Measurements from ENCODE around the gene MIGA2. TPM values are rescaled to one million over a fixed set of nuclear protein-coding genes. Genes with fewer than 3 reads are reported as not detected.

MIGA2 gene
- total RNA-seq, 1 donor from 2014 or later, result 27.5 TPM

DNA sequence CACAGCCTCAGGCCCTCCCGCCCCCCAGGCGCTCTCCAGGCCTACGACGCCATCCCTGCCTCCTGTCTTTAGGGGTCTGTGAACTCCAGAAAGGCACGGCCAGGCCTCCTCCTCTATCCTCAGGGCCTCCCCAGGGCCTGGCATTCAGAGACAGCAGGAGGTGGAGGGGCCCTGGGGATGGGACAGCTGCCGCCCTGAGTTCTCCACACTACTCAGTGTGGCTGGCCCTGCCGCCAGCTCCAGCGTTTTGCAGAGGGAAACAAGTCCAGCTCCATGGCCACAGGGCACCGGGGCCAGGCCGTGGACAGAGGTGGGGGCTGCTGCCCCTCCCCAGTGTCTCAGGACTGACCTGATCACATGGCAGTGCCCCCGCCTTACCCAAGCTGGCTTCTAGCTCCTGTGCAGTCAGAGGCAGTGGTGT, 24.7 kb upstream of the MIGA2 start:
- H3K36me3 Mint-ChIP-seq (ENCODE audit: unreplicated experiment), result peaks cover 26% of the 10 kb centered on the region
- H3K27me3 Mint-ChIP-seq (ENCODE audit: unreplicated experiment), result no peaks in the 10 kb centered on the region
- no peaks in the 10 kb centered on the region for H3K9me3 Mint-ChIP-seq (ENCODE audit: unreplicated experiment)
- no peak for DNase-seq (ENCODE audit: extremely low spot score, unreplicated experiment)
- TF ChIP-seq, protein P1, sequence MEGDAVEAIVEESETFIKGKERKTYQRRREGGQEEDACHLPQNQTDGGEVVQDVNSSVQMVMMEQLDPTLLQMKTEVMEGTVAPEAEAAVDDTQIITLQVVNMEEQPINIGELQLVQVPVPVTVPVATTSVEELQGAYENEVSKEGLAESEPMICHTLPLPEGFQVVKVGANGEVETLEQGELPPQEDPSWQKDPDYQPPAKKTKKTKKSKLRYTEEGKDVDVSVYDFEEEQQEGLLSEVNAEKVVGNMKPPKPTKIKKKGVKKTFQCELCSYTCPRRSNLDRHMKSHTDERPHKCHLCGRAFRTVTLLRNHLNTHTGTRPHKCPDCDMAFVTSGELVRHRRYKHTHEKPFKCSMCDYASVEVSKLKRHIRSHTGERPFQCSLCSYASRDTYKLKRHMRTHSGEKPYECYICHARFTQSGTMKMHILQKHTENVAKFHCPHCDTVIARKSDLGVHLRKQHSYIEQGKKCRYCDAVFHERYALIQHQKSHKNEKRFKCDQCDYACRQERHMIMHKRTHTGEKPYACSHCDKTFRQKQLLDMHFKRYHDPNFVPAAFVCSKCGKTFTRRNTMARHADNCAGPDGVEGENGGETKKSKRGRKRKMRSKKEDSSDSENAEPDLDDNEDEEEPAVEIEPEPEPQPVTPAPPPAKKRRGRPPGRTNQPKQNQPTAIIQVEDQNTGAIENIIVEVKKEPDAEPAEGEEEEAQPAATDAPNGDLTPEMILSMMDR (IDR thresholded peaks at IDR 0.05), result no peak
- no peak overlapping the region for H3K27ac Mint-ChIP-seq (ENCODE audit: unreplicated experiment)
- H3K4me3 Mint-ChIP-seq (ENCODE audit: unreplicated experiment), result no peak overlapping the region
- H3K4me1 Mint-ChIP-seq (ENCODE audit: unreplicated experiment), result peaks cover 6% of the 10 kb centered on the region

DNA sequence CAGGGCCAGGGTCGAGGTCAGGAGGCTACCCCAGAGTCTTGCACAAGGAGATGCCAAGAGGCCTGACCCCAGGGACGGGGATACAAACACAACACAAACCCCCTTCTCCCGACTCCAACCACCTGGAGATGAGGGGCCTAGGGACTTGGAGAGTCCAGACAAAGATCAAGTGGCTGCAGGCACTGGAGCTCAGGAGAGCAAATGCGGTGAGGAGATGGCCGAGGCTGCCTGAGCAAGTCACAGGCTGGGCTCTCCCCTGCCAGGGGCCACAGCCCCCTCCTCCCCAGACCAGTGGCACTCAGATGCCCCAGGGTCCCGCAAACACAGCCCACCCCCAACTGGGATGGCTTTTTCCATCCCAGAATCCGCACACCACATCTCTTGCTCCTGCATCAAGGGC, 24.1 kb upstream of the MIGA2 start:
- no peak for DNase-seq (ENCODE audit: extremely low spot score, unreplicated experiment)
- Mint-ChIP-seq H3K4me3 (ENCODE audit: unreplicated experiment) (no peak overlapping the region), H3K4me1 (ENCODE audit: unreplicated experiment) (peaks cover 6% of the 10 kb centered on the region)

DNA sequence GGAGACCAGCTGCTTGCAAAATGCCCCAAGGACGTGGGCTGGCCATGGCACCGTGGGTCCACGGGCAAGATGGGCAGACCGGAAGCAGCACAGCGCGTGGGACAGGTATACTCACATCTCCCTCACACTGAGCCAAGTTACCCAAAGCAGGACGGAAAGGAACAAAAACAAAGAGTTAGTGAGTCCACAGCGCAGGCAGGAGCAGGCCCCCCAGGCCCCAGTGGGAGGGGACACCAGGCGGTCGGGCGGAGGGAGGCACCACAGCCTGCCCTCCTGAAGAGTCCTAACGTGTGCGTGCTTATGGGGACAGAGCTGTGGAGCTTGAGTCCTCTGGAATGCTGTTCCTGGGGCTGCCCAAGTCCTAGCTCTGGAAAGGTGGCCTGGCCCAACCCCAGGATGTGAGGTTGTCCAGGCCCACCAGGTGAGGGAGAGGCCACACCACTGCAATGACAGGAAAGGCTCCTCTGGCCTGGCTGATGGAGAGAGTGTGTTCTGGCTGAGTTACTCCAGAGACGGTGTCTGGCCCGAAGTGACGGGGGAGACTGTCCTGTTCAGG, 23.5 kb upstream of the MIGA2 start:
- Mint-ChIP-seq H3K36me3 (ENCODE audit: unreplicated experiment) (peaks cover 23% of the 10 kb centered on the region), H3K27ac (ENCODE audit: unreplicated experiment) (no peak overlapping the region), H3K27me3 (ENCODE audit: unreplicated experiment) (no peaks in the 10 kb centered on the region), H3K4me1 (ENCODE audit: unreplicated experiment) (peaks cover 4% of the 10 kb centered on the region), H3K4me3 (ENCODE audit: unreplicated experiment) (no peak overlapping the region), H3K9me3 (ENCODE audit: unreplicated experiment) (no peaks in the 10 kb centered on the region)
- DNase-seq (ENCODE audit: extremely low spot score, unreplicated experiment), result no peak
- TF ChIP-seq, protein P1 (IDR thresholded peaks at IDR 0.05), result no peak

More for the DNA sequence above, 24.1 kb upstream of the MIGA2 start:
- no peak overlapping the region for H3K27ac Mint-ChIP-seq (ENCODE audit: unreplicated experiment)
- H3K36me3 Mint-ChIP-seq (ENCODE audit: unreplicated experiment), result peaks cover 26% of the 10 kb centered on the region
- H3K9me3 Mint-ChIP-seq (ENCODE audit: unreplicated experiment), result no peaks in the 10 kb centered on the region
- TF ChIP-seq, protein P1 (IDR thresholded peaks at IDR 0.05), result no peak
- no peaks in the 10 kb centered on the region for H3K27me3 Mint-ChIP-seq (ENCODE audit: unreplicated experiment)

DNA sequence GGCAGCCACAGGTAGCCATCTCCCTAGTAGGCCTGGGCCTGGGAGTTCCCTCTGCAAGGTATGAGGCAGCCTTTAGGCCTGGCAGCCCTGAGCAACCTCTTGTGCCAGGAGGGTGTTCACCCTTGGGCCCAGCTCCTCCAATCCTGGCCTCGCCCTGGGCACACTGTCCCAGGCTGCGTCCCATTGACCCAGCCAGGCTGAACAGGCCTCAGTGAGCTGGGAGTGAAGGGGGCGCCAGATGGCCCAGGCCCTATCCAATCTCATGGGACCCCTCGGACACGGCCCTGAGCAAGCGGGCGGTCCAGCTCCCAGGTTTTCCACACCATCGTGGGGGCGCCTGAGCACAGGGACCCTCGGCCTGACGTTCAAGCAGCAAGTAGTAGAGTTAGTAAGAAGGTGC, 22.8 kb upstream of the MIGA2 start:
- TF ChIP-seq, protein P1 (IDR thresholded peaks at IDR 0.05), result no peak
- Mint-ChIP-seq H3K27ac (ENCODE audit: unreplicated experiment) (no peak overlapping the region), H3K9me3 (ENCODE audit: unreplicated experiment) (no peaks in the 10 kb centered on the region), H3K36me3 (ENCODE audit: unreplicated experiment) (peaks cover 23% of the 10 kb centered on the region), H3K4me1 (ENCODE audit: unreplicated experiment) (peaks cover 4% of the 10 kb centered on the region), H3K27me3 (ENCODE audit: unreplicated experiment) (no peaks in the 10 kb centered on the region), H3K4me3 (ENCODE audit: unreplicated experiment) (no peak overlapping the region)
- no peak for DNase-seq (ENCODE audit: extremely low spot score, unreplicated experiment)

DNA sequence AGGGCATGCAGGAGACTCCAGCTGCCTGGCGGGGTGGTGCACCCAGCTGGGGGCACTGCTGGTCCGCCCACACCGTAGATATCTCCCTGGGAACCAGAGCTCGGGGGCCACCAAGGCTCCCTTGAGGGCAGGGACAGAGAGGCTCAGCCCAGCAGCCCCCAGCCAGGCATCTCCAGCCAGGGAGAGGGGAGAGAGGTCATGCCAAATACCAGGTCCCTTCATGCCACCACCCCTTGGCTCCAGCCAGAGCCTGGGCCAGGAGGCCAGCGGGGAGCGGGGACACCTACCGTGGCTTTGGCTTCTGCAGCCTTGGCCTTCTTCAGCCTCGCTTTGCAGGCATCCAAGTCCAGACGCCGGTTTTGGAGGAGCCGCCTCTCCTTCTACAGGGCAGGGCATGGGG, 22.3 kb upstream of the MIGA2 start:
- TF ChIP-seq, protein P1 (IDR thresholded peaks at IDR 0.05), result no peak
- H3K4me3 Mint-ChIP-seq (ENCODE audit: unreplicated experiment), result no peak overlapping the region
- peaks cover 4% of the 10 kb centered on the region for H3K4me1 Mint-ChIP-seq (ENCODE audit: unreplicated experiment)
- H3K27ac Mint-ChIP-seq (ENCODE audit: unreplicated experiment), result no peak overlapping the region
- no peaks in the 10 kb centered on the region for H3K27me3 Mint-ChIP-seq (ENCODE audit: unreplicated experiment)
- no peaks in the 10 kb centered on the region for H3K9me3 Mint-ChIP-seq (ENCODE audit: unreplicated experiment)
- peaks cover 25% of the 10 kb centered on the region for H3K36me3 Mint-ChIP-seq (ENCODE audit: unreplicated experiment)
- no peak for DNase-seq (ENCODE audit: extremely low spot score, unreplicated experiment)

Data from osteocyte (in vitro differentiated cells).